ENCODE results near the gene EIF4G2. TPM values are rescaled to one million over a fixed set of nuclear protein-coding genes. Genes with fewer than 3 reads are reported as not detected.

The EIF4G2 gene
- total and polyA plus RNA-seq, 2 experiments from 2014 or later = 358 to 788 TPM

- TF ChIP-seq ZNF114 (CRISPR knock-in tag; IDR thresholded peaks at IDR 0.05) = no peak
- no peak for TF ChIP-seq ZNF331 (CRISPR knock-in tag; IDR thresholded peaks at IDR 0.05; ENCODE audit: low read depth)
- TF ChIP-seq CREB1 (CRISPR knock-in tag; IDR thresholded peaks at IDR 0.05; ENCODE audit: low read depth) = no peak
- no peak for TF ChIP-seq ZNF462 (CRISPR knock-in tag; IDR thresholded peaks at IDR 0.05)
These were observed 37.9 kb upstream of the EIF4G2 start (continued) for GRCh38 chr11:10846660-10847059.

- Histone ChIP-seq H3K9me2 (ENCODE audit: insufficient read depth) (no peaks in the 10 kb centered on the region), H2AFZ (no peak overlapping the region), H3K4me1 (ENCODE audit: insufficient read depth) (no peaks in the 10 kb centered on the region; the same call in 1 of the 2 replicates), H3K4me3 (no peak overlapping the region), H3K4me2 (no peak overlapping the region), H3K27me3 (ENCODE audit: insufficient read depth) (no peaks in the 10 kb centered on the region), H3K36me3 (ENCODE audit: insufficient read depth) (no peaks in the 10 kb centered on the region), H4K20me1 (replicated peaks; ENCODE audit: insufficient read depth) (0 out of 2 replicates have a peak, but pooled peaks cover 6% of the 10 kb centered on the region), H3K27ac (ENCODE audit: low read depth) (no peak overlapping the region), H3K79me2 (replicated peaks; ENCODE audit: insufficient read depth) (no peaks in the 10 kb centered on the region), H3F3A (replicated peaks; ENCODE audit: low read depth) (no peaks in the 10 kb centered on the region)
- Mint-ChIP-seq H3K9me3 (no peaks in the 10 kb centered on the region), H3K4me3 (no peak overlapping the region), H3K27me3 (ENCODE audit: insufficient read depth, low read depth, poor library complexity) (peaks cover 2% of the 10 kb centered on the region), H3K27ac (no peak overlapping the region), H3K36me3 (ENCODE audit: low read depth) (no peaks in the 10 kb centered on the region), H3K4me1 (peaks cover 6% of the 10 kb centered on the region)
- ATAC-seq (no peak), DNase-seq (ENCODE audit: low spot score) (no peak)
- TF ChIP-seq EZH2phosphoT487 (IDR thresholded peaks at IDR 0.05; ENCODE audit: unreplicated experiment) (no peak), ZNF462 (CRISPR knock-in tag; IDR thresholded peaks at IDR 0.05) (no peak), ZNF114 (CRISPR knock-in tag; IDR thresholded peaks at IDR 0.05) (no peak), ETS1 (IDR thresholded peaks at IDR 0.05) (no peak), POLR2AphosphoS5 (IDR thresholded peaks at IDR 0.05; ENCODE audit: low read depth) (no peak), ZNF331 (CRISPR knock-in tag; IDR thresholded peaks at IDR 0.05; ENCODE audit: low read depth) (no peak), EZH2 (IDR thresholded peaks at IDR 0.05; ENCODE audit: low read depth, unreplicated experiment) (no peak), NANOG (IDR thresholded peaks at IDR 0.05; ENCODE audit: borderline replicate concordance) (no peak)
These were observed 36.9 kb upstream of the EIF4G2 start for GRCh38 chr11:10845589-10845988.

Data from GM23338 (cell line).